Suprapubic skin (tissue), 4 donors: ENCODE results near the gene PRKAG3.

Experiments
- CTCF ChIP-seq, 2 donors: fragments of 200-600 bp in 1 of 2; fragments of 450-650 bp in 1 of 2; sonication (generic) in 1 of 2; IDR thresholded peaks; one replicate each; pipeline ENCODE4 v1.5.1; 2016 to 2019; ENCODE audit warnings: antibody characterized with exemption in 2 of 2, mild to moderate bottlenecking in 1 of 2, moderate library complexity in 1 of 2
- EP300 ChIP-seq: sonication (generic); formaldehyde crosslinking; IDR thresholded peaks from one replicate; pipeline ENCODE4 v1.6.1; 2017; ENCODE audit warnings: antibody characterized with exemption
- POLR2A ChIP-seq, 2 donors: fragments of 450-650 bp; IDR thresholded peaks; one replicate each; pipeline ENCODE4 v1.6.1; 2017; ENCODE audit warnings: antibody characterized with exemption in 2 of 2, mild to moderate bottlenecking in 2 of 2, moderate library complexity in 2 of 2
- POLR2AphosphoS5 ChIP-seq, 3 donors: sonication (generic); formaldehyde crosslinking; IDR thresholded peaks; one replicate each; pipeline ENCODE4 v1.6.1; 2017; ENCODE audit warnings: antibody characterized with exemption in 3 of 3

DNA sequence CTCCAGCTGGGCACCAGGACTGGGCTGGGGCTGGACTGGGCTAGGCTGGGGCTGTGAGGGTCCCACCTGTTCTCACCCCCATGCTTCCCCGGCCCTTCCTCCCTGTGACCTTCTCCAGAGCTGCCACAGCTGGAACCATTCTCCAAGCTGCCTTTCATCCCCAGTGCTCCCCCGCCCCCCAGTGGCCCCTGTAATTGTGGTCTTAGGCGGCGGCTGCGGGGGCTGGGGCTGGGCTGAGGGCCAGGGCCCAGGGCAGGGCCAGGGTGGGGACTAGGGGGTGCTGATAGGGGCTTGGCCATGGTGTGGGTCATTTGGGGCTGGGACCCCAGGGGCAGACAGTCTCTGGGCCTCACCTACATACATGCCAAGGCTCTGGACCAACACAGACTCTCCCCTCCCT, 46.3 kb upstream of the PRKAG3 start:
- TF ChIP-seq POLR2AphosphoS5 (IDR thresholded peaks at IDR 0.05) (no peak), POLR2A (IDR thresholded peaks at IDR 0.05) (no peak), CTCF (IDR thresholded peaks at IDR 0.05) (no peak), EP300 (no peak)
